RWPE2 (cell line): ENCODE results near the gene DPH6.
"Not testable (repeated sequence)": the region's sequence is repeated elsewhere in the genome, so short reads cannot be mapped to it uniquely, and the experiment has no call there.

Source experiments
- ATAC-seq: fragments of 200-7000 bp; cut with Tn5 transposase; 3 replicates; pipeline ENCODE4 v1.9.1; 2021; ENCODE audit warnings: low read depth
- DNase-seq: peaks from one replicate; pipeline ENCODE4 v3.0.0-alpha.2; 2020; ENCODE audit warnings: low spot score
- H3K27ac ChIP-seq: fragments of 450-650 bp; 2 replicates; pipeline ENCODE4 v1.5.1; 2017; ENCODE audit warnings: mild to moderate bottlenecking; ENCODE audit not compliant: poor library complexity, severe bottlenecking
- H3K27me3 ChIP-seq: fragments of 250-450 bp; sonication (Bioruptor Pico); 2 replicates; pipeline ENCODE4 v1.5.1; 2021; ENCODE audit warnings: mild to moderate bottlenecking, moderate library complexity; ENCODE audit not compliant: insufficient read depth, poor library complexity, severe bottlenecking
- H3K36me3 ChIP-seq: fragments of 250-450 bp; sonication (Bioruptor Pico); 2 replicates; pipeline ENCODE4 v1.5.1; 2020; ENCODE audit warnings: low read depth, mild to moderate bottlenecking, moderate library complexity
- H3K4me1 ChIP-seq: fragments of 250-450 bp; sonication (Bioruptor Pico); 2 replicates; pipeline ENCODE4 v1.5.1; 2021; ENCODE audit warnings: mild to moderate bottlenecking, moderate library complexity; ENCODE audit not compliant: insufficient read depth, poor library complexity, severe bottlenecking
- H3K4me3 ChIP-seq: fragments of 250-450 bp; sonication (Bioruptor Pico); 2 replicates; pipeline ENCODE4 v1.5.1; 2021; ENCODE audit warnings: mild to moderate bottlenecking, moderate library complexity; ENCODE audit not compliant: severe bottlenecking
- H3K9me3 ChIP-seq: fragments of 250-450 bp; sonication (Bioruptor Pico); 2 replicates; pipeline ENCODE4 v1.5.1; 2021; ENCODE audit warnings: mild to moderate bottlenecking, moderate library complexity; ENCODE audit not compliant: severe bottlenecking
- CTCF ChIP-seq: fragments of 450-650 bp; IDR thresholded peaks from one replicate; pipeline ENCODE4 v1.5.1; 2017; ENCODE audit warnings: mild to moderate bottlenecking, moderate library complexity; ENCODE audit not compliant: poor library complexity, severe bottlenecking

Gene DPH6

GRCh38 chr15:35545824-35546510, at the start of gene DPH6:
DPH6 (minus strand) TSS chr15:35546165; CDS start chr15:35546141, 24 bp downstream.
- TF ChIP-seq CTCF: no peak
- ATAC-seq: peak; percentile 90
- H3K4me3 ChIP-seq: peak within 1 kb of the TSS; percentile 85
- no peaks in the 10 kb centered on the region for H3K27me3 ChIP-seq
- DNase-seq: peak; percentile 91
- H3K27ac ChIP-seq: peak within 1 kb of the TSS; percentile 89
- H3K9me3 ChIP-seq: no peaks in the 10 kb centered on the region
- H3K4me1 ChIP-seq: peaks cover 5% of the 10 kb centered on the region
- peaks cover 5% of the 10 kb centered on the region for H3K36me3 ChIP-seq

- Histone ChIP-seq H3K27ac (no peak overlapping the region), H3K36me3 (no peaks in the 10 kb centered on the region), H3K27me3 (no peaks in the 10 kb centered on the region), H3K4me1 (no peaks in the 10 kb centered on the region), H3K9me3 (peaks cover 2% of the 10 kb centered on the region), H3K4me3 (no peak overlapping the region)
- no peak for TF ChIP-seq CTCF
- ATAC-seq (no peak; the same call in 2 of the 3 replicates), DNase-seq (no peak)
Measured at GRCh38 chr15:35595656-35596055, 49.7 kb upstream of the DPH6 start.

GRCh38 chr15:35591987-35592386, 46.0 kb upstream of the DPH6 start:
- not testable (repeated sequence) for H3K4me1 ChIP-seq, H3K27me3 ChIP-seq, DNase-seq, H3K36me3 ChIP-seq, H3K9me3 ChIP-seq, H3K27ac ChIP-seq, ATAC-seq, H3K4me3 ChIP-seq

- no peak for TF ChIP-seq CTCF
Measured at GRCh38 chr15:35583863-35584528, 38.0 kb upstream of the DPH6 start.

GRCh38 chr15:35580606-35581005, 34.6 kb upstream of the DPH6 start:
- H3K4me1 ChIP-seq: no peaks in the 10 kb centered on the region
- H3K27ac ChIP-seq: no peak overlapping the region

More at GRCh38 chr15:35583863-35584528, 38.0 kb upstream of the DPH6 start:
- Histone ChIP-seq H3K4me3 (no peak overlapping the region), H3K9me3 (no peaks in the 10 kb centered on the region), H3K27ac (no peak overlapping the region), H3K36me3 (no peaks in the 10 kb centered on the region), H3K27me3 (peaks cover 3% of the 10 kb centered on the region), H3K4me1 (no peaks in the 10 kb centered on the region)
- no peak for DNase-seq
- no peak for ATAC-seq

More at GRCh38 chr15:35580606-35581005, 34.6 kb upstream of the DPH6 start:
- no peak for DNase-seq
- Histone ChIP-seq H3K27me3 (peaks cover 3% of the 10 kb centered on the region), H3K36me3 (no peaks in the 10 kb centered on the region), H3K9me3 (no peaks in the 10 kb centered on the region), H3K4me3 (no peak overlapping the region)
- no peak for TF ChIP-seq CTCF
- no peak for ATAC-seq
